AG04449 (cell line): ENCODE results near the gene RGPD4.

Experiments used
- CTCF ChIA-PET: fragments of 350-600 bp; formaldehyde crosslinking; extraction: SDS; loops from one replicate; lab custom pipeline; 2021; ENCODE audit warnings: antibody characterized with exemption; lab: Yijun Ruan, JAX
- POLR2A ChIA-PET: fragments of 400-600, 350-600 bp; formaldehyde crosslinking; extraction: SDS; loops from one replicate; lab custom pipeline; 2020; ENCODE audit warnings: antibody characterized with exemption, inconsistent platforms; lab: Yijun Ruan, JAX
- DNase-seq: peaks from one replicate; pipeline ENCODE4 v3.0.0-alpha.2; 2010; ENCODE audit warnings: low read depth, low spot score
- H3K4me3 ChIP-seq: 2 replicates; pipeline ENCODE4 v1.5.1; 2011; ENCODE audit warnings: low read depth, mild to moderate bottlenecking, control low read depth, low read length
- CTCF ChIP-seq: IDR thresholded peaks from one replicate; pipeline ENCODE4 v1.5.1; 2011; ENCODE audit warnings: mild to moderate bottlenecking, moderate library complexity, low read length, control low read depth, inconsistent platforms; ENCODE audit not compliant: insufficient read depth; ENCODE audit errors: missing control alignments

Gene RGPD4

GRCh38 chr2:107806901-107807300 lies 19.8 kb upstream of the RGPD4 start:
- H3K4me3 ChIP-seq = no peak overlapping the region
- ChIA-PET POLR2A (no interaction called here), CTCF (no interaction called here)
- no peak for DNase-seq
- no peak for TF ChIP-seq CTCF

GRCh38 chr2:107807988-107808387 lies 18.7 kb upstream of the RGPD4 start:
- TF ChIP-seq CTCF = no peak
- H3K4me3 ChIP-seq = no peak overlapping the region
- POLR2A ChIA-PET = no interaction called here
- DNase-seq = no peak
- CTCF ChIA-PET = no interaction called here

- H3K4me3 ChIP-seq = no peak overlapping the region
- ChIA-PET POLR2A (no interaction called here), CTCF (no interaction called here)
- no peak for DNase-seq
- TF ChIP-seq CTCF = no peak
Measured at GRCh38 chr2:107808959-107809358, 17.7 kb upstream of the RGPD4 start.

- CTCF ChIA-PET = no interaction called here
- no peak for TF ChIP-seq CTCF
- no peak for DNase-seq
- POLR2A ChIA-PET = no interaction called here
- H3K4me3 ChIP-seq = no peak overlapping the region
Measured at GRCh38 chr2:107809835-107810234, 16.9 kb upstream of the RGPD4 start.

GRCh38 chr2:107810734-107811133 lies 16.0 kb upstream of the RGPD4 start:
- ChIA-PET POLR2A (no interaction called here), CTCF (no interaction called here)
- no peak for TF ChIP-seq CTCF
- H3K4me3 ChIP-seq = no peak overlapping the region
- DNase-seq = no peak

GRCh38 chr2:107811411-107811810 lies 15.3 kb upstream of the RGPD4 start:
- no peak for DNase-seq
- ChIA-PET POLR2A (no interaction called here), CTCF (no interaction called here)
- no peak for TF ChIP-seq CTCF
- H3K4me3 ChIP-seq = no peak overlapping the region
